ENCODE results near the gene MROH2B.
"Not testable (repeated sequence)": the region's sequence is repeated elsewhere in the genome, so short reads cannot be mapped to it uniquely, and the experiment has no call there.

The MROH2B gene

GRCh38 chr5:41022600-41022999 lies 48.5 kb downstream of the MROH2B start:
- DNase-seq (ENCODE audit: low read depth), result not testable (repeated sequence)

GRCh38 chr5:41012318-41012717 lies 58.8 kb downstream of the MROH2B start:
- no peak for DNase-seq (ENCODE audit: low read depth)

GRCh38 chr5:41010572-41010971 lies 60.6 kb downstream of the MROH2B start:
- no peak for DNase-seq (ENCODE audit: low read depth)

DNA sequence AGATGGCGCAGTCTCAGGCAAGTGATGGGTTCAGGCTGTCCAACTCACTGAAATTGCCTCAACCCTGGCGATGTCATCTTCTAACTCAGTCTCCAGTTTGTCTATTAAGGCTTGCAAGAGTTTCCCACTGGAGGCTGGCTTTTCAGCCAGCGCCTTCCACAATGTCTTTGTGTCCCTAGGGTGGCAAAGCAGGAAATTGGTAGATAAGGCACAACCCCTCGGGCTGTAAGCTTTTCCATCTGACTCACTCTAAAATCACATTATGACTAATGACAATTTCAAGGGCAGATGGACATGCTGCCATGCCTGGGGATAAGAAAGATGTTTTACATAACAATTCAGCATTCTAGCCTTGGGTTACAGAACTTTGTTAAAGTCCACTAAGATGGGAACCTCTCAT lies 61.9 kb downstream of the MROH2B start:
- DNase-seq (ENCODE audit: low read depth), result no peak

- DNase-seq (ENCODE audit: low read depth), result no peak
Observed at GRCh38 chr5:41004931-41005330, 66.2 kb downstream of the MROH2B start.

GRCh38 chr5:41003670-41004376 lies 67.3 kb downstream of the MROH2B start:
- DNase-seq (ENCODE audit: low read depth), result no peak

GRCh38 chr5:40999966-41000365 lies 71.2 kb downstream of the MROH2B start:
- DNase-seq (ENCODE audit: low read depth), result no peak

DNA sequence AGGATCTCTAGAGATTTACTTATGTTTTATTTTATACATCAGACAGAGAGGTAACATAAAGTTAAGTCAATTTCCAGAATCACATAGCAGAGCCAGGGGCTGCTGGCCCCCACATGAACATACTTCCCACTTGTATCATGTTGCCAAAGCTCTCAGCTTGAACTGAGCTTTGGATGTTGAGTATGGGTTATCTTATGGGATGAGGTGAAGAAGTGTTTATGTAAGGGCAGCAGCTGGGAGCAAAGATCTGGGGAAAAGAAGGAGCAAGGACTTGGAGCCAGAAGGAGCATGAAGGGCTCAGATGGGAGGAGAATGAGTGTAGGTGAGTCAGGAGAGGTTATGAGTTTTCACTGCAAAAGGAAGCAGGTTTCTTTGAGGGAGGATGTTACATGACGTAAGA lies 72.0 kb downstream of the MROH2B start:
- DNase-seq (ENCODE audit: low read depth), result no peak

GRCh38 chr5:40995801-40996586 lies 75.1 kb downstream of the MROH2B start:
- DNase-seq (ENCODE audit: low read depth), result no peak

- no peak for DNase-seq (ENCODE audit: low read depth)
Observed at GRCh38 chr5:40991981-40992559, 79.1 kb downstream of the MROH2B start.

- DNase-seq (ENCODE audit: low read depth), result no peak
Observed at GRCh38 chr5:40991168-40991980, 79.8 kb downstream of the MROH2B start.

GRCh38 chr5:40988746-40989510 lies 82.2 kb downstream of the MROH2B start:
- no peak for DNase-seq (ENCODE audit: low read depth)

DNA sequence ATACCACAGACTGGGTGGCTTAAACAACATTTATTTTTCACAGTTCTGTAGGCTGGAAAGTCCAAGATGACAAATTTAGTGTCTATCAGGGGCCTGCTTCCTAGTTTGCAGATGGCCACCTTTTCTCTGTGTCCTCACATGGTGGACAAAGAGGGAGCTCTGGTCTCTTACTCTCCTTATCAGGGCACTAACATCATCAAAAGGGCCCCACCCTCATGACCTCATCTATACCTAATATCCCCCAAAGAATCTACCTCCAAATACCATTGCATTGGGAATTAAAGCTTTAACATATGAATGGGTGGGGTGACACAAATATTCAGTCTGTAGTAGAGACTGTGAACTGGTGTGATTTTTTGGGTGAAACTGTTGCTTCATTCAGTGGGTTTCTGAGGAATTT lies 83.8 kb downstream of the MROH2B start:
- DNase-seq (ENCODE audit: low read depth), result no peak

- no peak for DNase-seq (ENCODE audit: low read depth)
Observed at GRCh38 chr5:40986666-40987065, 84.5 kb downstream of the MROH2B start.

GRCh38 chr5:40985501-40985900 lies 85.6 kb downstream of the MROH2B start:
- DNase-seq (ENCODE audit: low read depth), result no peak

- no peak for DNase-seq (ENCODE audit: low read depth)
Observed at GRCh38 chr5:40984884-40985283, 86.3 kb downstream of the MROH2B start.

GRCh38 chr5:40983781-40984180 lies 87.4 kb downstream of the MROH2B start:
- DNase-seq (ENCODE audit: low read depth), result no peak

DNA sequence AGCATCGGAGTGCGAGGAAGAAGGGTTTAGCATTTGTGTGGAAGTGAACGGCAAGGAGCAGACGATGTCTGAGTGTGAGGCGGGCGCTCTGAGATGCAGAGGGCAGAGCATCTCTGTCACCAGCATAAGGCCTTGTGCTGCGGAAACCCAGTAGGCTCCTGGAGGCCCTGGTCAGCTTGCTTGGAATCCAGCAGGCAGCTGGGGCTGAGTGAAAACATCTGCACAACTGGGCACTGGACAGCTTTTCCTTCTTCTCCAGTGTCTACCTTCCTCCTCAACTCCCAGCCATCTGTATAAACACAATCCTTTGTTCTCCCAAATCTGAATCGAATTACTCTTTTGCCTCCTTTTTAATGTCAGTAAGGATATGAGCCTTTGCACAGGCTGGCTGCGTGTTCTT lies 89.7 kb downstream of the MROH2B start:
- DNase-seq (ENCODE audit: low read depth), result no peak

- no peak for DNase-seq (ENCODE audit: low read depth)
Observed at GRCh38 chr5:40976836-40977235, 94.3 kb downstream of the MROH2B start.

DNA sequence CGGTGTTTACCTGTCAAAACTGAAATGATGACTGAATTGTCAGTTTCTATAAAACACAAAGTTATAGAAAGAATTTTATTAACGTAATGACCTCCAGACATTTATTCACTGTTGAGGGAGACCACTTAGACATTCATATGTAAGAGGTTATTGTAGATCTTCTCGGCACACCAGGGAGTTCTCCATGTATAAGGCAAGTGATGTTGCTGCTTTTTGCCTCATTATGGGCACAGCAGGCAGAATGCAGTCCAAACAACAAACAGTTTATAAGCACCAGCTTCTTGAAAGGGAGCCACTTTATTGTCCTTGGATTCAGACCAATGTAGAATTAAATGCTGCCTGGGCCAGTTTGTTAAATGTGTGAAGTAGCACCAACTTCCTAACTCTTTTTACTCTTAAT lies 95.1 kb downstream of the MROH2B start:
- DNase-seq (ENCODE audit: low read depth), result no peak

DNA sequence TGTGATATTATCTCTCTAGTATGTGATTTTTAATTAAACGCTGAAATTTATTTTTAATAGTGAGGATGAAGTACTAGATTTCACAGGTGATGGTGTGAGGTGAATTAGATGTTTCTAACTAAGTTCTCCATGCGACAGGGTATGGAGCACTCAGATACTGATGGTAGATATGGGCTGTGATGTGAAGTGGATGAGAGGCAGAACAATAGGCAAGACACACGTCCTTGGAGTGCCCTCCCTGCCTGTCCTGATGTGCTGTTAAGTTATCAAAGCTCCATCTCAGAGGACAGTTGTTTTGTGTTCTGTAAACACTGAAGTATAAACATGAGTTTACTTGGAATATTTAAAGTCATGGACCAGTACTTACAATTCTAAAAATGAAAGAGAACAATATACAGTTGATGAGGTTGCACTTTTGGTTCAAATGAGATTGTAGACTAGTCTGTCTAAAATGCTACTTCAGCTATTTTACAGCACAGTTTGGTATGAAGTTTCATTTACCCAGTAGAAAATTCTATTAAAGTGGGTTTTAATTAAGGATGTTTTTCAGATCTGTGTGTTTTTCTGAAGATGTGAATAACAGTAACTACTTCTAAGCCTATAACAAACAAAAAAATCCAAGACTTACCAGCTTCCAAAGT lies 97.7 kb downstream of the MROH2B start:
- no peak for DNase-seq (ENCODE audit: low read depth)
